Left lobe of liver (tissue), 2 donors: ENCODE measurements around the gene C4orf50. TPM values are rescaled to one million over a fixed set of nuclear protein-coding genes. Genes with fewer than 3 reads are reported as not detected.

Experiments
- ATAC-seq: fragments of 200-7000 bp; cut with Tn5 transposase; one replicate; pipeline ENCODE4 v1.9.1; 2020; ENCODE audit warnings: mild to moderate bottlenecking, moderate library complexity
- DNase-seq: peaks from one replicate; pipeline ENCODE4 v3.0.0-alpha.2; 2020; ENCODE audit warnings: low spot score
- total RNA-seq: library from RNA; stranded (reverse); gene quantifications from one replicate; pipeline ENCODE4 v1.2.1, GENCODE V29; 2021
- donor health status: DM: no; HTN: no; CAD: no; lungs with moderate emphysema.
- donor health status: DM: no; HTN: yes; CAD: no.

The C4orf50 gene
- not detected for total RNA-seq

- DNase-seq (no peak), ATAC-seq (no peak)
These were observed at the start of gene C4orf50 for GRCh38 chr4:6018331-6018730. Gene C4orf50, minus strand, starts transcription at chr4:6018431.

- ATAC-seq: no peak
These were observed 47.8 kb upstream of the C4orf50 start for GRCh38 chr4:6065934-6066590.

DNA sequence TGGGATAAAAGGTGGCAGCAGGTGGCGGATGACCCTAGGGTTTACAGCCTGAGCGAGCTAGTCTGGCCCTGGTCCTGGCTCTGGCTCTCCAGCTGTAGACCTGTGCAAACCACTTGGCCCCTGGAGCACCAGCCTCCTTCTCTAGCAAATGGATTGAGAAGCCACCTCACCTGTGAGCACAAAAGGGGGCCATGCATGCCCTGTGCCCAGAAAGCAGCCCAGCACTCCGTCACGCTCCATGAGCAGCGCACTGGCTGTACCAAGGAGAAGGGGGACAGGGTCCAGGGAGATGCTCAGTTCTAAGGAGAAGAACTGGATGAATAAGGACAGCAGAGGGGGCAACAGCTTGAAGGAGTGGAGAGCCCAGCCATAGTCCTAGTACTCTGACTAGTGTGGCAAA is 46.9 kb upstream of the C4orf50 start:
- no peak for DNase-seq
- ATAC-seq: no peak

More at GRCh38 chr4:6065934-6066590, 47.8 kb upstream of the C4orf50 start:
- DNase-seq: no peak

GRCh38 chr4:6064383-6064782 is 46.2 kb upstream of the C4orf50 start:
- ATAC-seq (no peak), DNase-seq (no peak)

DNA sequence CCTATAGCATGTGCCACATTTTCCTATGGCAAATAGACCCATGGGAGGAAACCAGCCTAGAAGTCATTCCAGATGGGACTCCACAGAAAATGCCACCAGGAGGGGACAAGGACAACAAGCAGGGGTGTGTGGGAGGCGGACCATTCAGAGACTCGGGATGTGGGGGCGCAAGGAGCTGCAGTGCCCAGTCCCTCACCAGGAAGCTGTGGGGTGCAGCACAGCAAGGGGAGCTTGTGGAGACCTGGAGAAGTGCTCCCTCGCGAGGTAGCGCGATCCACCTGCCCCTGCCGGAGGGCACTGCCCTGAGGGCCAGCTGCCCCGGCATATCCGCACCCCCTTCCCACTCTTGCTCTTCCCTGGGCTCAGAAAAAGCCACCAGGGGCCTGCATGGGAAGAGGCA is 45.5 kb upstream of the C4orf50 start:
- DNase-seq (no peak), ATAC-seq (no peak)

GRCh38 chr4:6062133-6062532 is 43.9 kb upstream of the C4orf50 start:
- ATAC-seq: no peak
- DNase-seq: no peak

GRCh38 chr4:6059375-6059805 is 41.2 kb upstream of the C4orf50 start:
- ATAC-seq (no peak), DNase-seq (no peak)

GRCh38 chr4:6058531-6059374 is 40.5 kb upstream of the C4orf50 start:
- no peak for ATAC-seq
- no peak for DNase-seq

DNA sequence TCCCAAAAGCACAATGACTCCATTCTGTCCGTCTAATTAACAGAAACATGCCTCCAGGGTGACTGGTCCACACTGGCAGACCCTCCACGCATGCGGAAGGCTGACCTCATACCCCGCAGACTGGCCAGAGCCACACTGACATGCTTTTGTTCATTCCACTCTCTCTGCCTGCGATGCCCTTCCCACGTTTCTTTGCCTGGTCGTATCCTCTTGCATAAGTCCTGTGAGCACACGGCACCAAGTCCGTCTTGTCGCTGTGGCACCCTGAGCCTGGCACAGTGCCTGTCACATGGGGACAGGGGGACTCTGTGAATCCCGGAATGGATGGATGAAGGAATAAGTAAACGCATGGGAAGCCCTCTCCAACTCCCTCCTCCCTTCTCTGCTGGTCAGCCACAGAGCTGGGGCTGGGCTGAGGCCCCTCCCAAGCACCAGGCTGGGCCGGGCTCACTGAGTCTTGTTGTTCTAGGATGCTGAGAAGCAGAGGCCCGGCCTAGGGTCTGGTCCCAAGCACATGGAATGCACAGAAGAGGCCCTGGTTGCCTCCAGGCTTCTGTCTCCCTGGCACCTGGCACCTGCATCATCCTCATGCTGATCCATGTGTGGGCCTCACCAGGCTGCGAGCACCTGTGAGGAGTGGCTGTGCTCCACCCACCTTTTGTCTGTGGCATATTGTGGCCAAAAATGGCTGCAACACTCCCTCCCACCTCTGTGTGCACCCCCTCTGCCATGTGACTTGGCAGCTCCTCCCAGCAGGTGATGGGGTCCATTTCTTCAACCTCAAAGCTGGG is 38.9 kb upstream of the C4orf50 start:
- no peak for ATAC-seq
- DNase-seq: no peak

DNA sequence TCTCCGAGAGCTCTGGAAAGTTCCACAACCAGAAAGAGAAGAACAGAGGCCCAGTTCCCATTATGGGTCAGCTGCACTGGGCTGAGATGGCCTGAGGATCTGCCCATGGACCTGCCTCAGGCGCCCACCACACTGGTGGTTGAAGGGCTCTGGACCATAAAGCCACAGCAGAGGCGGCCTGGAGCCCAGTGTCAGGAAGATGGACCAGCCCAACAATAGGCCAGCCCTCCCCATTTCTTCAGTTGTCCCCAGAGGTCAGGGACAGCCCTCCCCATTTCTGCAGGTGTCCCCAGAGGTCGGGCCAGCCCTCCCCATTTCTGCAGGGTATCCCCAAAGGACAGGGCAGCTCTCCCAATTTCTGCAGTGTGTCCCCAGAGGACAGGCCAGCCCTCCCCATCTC is 37.2 kb upstream of the C4orf50 start:
- no peak for DNase-seq
- no peak for ATAC-seq

GRCh38 chr4:6055030-6055429 is 36.8 kb upstream of the C4orf50 start:
- ATAC-seq (no peak), DNase-seq (no peak)

DNA sequence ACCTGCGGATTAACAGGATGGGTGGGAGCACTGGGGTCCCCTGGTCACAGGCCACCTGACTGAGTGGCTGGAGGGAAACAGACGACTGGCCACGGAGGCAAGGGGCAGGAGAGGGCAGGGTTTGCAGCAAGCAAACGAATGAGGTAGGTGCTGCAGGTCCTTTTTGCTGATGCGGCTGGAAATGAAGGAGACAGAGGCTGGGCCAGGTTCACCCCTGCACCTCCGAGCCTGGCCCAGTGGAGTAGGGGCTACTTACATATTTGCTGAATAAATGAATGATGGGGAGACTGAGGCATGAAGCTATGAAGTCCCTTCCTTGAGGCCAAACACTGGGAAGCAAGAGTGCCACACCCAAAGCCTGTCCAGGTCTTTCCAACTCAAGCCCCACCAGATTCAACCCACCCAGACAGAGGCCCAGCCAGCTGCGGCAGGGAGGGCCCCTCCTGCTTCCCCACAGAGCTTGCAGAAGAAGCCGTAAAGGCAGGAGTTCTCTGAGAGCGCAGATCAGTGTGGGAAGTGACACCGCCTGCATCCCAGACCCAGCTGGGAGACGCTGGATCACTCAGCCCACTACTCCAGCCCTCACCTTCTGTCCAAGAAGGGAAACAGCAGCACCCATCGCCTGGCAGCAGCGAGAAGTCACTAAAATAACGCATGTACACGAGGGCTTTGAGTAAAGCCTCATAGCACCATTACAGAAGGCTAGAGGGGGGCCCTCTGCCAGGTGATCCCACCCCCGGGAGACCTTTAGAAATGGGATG is 36.1 kb upstream of the C4orf50 start:
- DNase-seq (no peak), ATAC-seq (no peak)

DNA sequence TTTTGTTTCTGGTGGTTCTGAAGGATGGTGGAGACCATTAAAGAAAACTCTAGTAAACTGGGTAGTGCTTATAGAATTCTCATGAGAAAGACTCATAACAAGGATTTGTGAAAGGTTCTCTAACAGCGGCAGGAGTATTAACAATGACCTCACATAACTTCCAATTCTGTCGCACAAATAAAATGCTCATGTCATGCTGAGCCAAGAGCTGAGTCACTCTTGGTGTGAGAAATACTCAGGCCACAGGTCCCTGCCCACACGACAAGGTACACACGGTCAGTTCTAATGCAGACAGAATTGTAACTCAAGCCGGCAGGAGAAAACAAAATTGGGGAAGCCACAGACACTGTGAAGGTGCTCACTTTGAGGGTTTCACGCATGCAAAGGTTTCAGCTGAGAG is 34.4 kb upstream of the C4orf50 start:
- ATAC-seq (no peak), DNase-seq (no peak)

DNA sequence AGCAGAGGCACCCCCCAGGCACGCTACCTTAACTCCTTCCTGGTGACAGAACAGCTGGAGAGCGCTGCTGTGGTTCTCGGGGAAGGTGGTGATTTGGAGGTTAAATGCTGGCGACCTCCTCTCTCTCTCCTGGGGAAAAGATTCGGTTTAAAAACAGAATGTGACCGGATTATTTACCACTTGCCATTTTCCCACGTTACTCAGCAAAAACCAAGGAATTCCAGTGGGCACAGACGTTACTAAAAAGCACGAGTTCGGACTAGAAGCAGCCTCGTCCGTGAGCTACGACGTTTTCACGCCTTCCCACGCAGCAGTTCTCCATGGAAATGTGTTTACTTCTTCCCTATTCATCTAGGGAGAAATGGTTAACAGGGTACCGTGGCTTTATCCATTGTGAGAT is 32.3 kb upstream of the C4orf50 start:
- no peak for ATAC-seq
- DNase-seq: no peak

DNA sequence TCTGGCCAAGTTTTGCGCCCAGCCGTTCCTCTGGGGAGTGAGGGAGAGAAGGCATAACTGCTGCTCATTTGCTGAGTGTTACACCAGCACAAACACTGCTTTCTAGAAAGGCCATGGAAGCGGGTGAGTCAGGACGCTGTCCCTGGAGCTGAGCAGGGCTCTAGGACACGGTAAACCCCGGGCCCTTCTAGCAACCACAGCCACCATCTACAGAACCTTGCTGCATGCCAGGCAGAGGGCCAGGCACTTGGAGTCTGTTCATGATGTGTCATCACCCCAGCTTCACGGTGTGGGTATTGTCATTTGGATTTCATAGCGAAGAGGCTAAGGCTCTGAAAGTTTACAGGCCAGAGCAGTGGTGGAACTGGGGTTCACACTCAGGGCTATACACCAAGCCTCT is 31.8 kb upstream of the C4orf50 start:
- DNase-seq (no peak), ATAC-seq (no peak)

DNA sequence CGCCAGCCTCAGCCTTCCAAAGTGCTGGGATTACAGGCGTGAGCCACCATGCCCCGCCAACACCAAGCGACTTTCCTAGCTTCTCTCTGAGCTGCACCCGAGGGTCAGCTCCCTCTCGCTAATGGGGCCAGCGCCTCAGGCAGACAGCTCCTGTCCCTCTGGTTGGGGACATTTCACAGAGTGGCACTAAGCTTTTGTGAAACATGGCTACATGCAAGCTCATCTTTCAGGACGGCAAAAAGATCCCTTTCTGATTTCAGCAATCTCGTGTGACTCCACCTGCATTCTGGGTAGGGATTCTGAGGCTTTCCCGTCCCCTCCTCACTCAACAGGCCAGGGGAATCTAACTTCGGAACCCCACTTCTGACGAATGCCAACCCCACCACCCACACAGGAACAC is 31.0 kb upstream of the C4orf50 start:
- DNase-seq (no peak), ATAC-seq (no peak)

- DNase-seq: no peak
- no peak for ATAC-seq
These were observed 30.3 kb upstream of the C4orf50 start for GRCh38 chr4:6048537-6048936.

GRCh38 chr4:6047130-6047673 is 29.0 kb upstream of the C4orf50 start:
- ATAC-seq: no peak
- no peak for DNase-seq

- DNase-seq (no peak), ATAC-seq (no peak)
These were observed 28.4 kb upstream of the C4orf50 start for GRCh38 chr4:6046526-6047129.

- DNase-seq: no peak
- ATAC-seq: no peak
These were observed 26.6 kb upstream of the C4orf50 start for GRCh38 chr4:6044805-6045204.
